Prostate gland (tissue), 2 donors: ENCODE data around the gene EML3.

Experiments
- POLR2A ChIP-seq: fragments of 450-650 bp; IDR thresholded peaks from one replicate; pipeline ENCODE4 v1.6.1; 2016; ENCODE audit warnings: antibody characterized with exemption, mild to moderate bottlenecking
- TF ChIP-seq, protein P1 (sequence below), 4 experiments: fragments of 200-600 bp in 2 of 4; fragments of 450-650 bp in 2 of 4; sonication (generic) in 2 of 4; IDR thresholded peaks; 1 replicate in 3 of 4; 2 replicates in 1 of 4; pipeline ENCODE4 v1.5.1; 2016 to 2019; ENCODE audit warnings: antibody characterized with exemption in 4 of 4, mild to moderate bottlenecking in 2 of 4, moderate library complexity in 2 of 4

DNA sequence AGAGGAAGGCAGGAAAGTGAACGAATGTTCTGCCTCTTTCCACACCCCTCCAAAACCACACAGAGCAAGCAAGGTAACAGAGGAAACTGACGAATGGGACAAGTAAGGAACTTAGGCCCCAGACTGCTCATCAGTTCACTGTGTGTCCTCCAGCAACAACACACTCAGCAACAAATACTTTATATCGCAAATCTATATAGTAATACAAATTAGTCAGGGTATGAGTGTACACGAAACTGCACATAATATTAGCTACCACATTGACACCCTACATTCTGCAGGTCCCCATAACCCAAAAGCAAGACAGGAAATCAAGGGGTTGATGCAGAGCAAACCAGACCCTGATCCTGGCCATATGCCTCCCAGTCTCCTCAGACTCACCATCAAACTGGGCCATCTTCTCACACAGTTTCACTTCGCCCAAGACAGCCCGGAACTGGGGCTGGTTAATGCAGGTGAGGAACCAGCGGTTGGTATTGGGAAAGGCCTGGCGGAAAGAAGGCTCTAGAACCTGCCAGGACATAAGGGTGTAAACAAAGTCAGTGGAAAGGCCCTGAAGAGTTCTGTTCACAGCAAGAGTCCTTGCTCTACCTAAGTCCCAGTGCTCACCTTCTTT, 45.4 kb downstream of the EML3 start:
- TF ChIP-seq, protein P1, sequence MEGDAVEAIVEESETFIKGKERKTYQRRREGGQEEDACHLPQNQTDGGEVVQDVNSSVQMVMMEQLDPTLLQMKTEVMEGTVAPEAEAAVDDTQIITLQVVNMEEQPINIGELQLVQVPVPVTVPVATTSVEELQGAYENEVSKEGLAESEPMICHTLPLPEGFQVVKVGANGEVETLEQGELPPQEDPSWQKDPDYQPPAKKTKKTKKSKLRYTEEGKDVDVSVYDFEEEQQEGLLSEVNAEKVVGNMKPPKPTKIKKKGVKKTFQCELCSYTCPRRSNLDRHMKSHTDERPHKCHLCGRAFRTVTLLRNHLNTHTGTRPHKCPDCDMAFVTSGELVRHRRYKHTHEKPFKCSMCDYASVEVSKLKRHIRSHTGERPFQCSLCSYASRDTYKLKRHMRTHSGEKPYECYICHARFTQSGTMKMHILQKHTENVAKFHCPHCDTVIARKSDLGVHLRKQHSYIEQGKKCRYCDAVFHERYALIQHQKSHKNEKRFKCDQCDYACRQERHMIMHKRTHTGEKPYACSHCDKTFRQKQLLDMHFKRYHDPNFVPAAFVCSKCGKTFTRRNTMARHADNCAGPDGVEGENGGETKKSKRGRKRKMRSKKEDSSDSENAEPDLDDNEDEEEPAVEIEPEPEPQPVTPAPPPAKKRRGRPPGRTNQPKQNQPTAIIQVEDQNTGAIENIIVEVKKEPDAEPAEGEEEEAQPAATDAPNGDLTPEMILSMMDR (IDR thresholded peaks at IDR 0.05), result no peak
- no peak for TF ChIP-seq POLR2A
